Panc1 (cell line): ENCODE results near the gene RPL36A.

Source experiments
- CTCF ChIP-seq: fragments of 450-650 bp; IDR thresholded peaks from 2 replicates; pipeline ENCODE4 v1.5.1; 2017; ENCODE audit warnings: mild to moderate bottlenecking
- POLR2AphosphoS5 ChIP-seq: IDR thresholded peaks from 2 replicates; pipeline ENCODE4 v1.6.1; 2012; ENCODE audit warnings: mild to moderate bottlenecking, low read depth, low read length, moderate library complexity
- SIN3A ChIP-seq: IDR thresholded peaks from 2 replicates; pipeline ENCODE4 v1.6.1; 2012; ENCODE audit warnings: low read depth, mild to moderate bottlenecking, low read length, moderate library complexity, borderline replicate concordance; ENCODE audit not compliant: insufficient read depth
- TF ChIP-seq, protein P1 (sequence below), 2 experiments: IDR thresholded peaks; 2 replicates each; pipeline ENCODE4 v1.6.1; 2011 to 2012; ENCODE audit warnings: low read depth in 2 of 2, control low read depth in 1 of 2, low read length in 1 of 2, mild to moderate bottlenecking in 1 of 2, moderate library complexity in 1 of 2; ENCODE audit not compliant: insufficient read depth in 1 of 2

DNA sequence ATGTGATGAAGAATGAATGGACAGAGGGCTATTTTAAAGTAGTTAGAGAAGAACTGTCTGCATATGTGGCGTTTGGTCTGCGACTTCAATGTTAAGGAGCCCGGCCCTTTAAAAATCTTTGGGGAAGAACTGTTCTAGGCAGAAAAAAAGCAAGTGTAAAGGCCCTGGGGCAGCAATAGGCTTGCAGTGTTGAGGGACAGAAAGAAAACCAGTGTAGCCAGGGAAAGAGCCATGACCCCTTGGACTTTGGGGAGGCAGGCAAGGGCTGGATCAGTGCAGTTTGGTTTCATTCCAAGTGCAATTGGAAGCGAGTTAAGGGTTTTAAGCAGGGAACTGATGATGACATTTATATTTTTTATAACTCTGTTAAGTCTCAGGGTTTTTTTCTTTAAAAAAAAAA lies 9.0 kb downstream of the RPL36A start:
- no peak for TF ChIP-seq CTCF
- no peak for TF ChIP-seq POLR2AphosphoS5
- TF ChIP-seq, protein P1, sequence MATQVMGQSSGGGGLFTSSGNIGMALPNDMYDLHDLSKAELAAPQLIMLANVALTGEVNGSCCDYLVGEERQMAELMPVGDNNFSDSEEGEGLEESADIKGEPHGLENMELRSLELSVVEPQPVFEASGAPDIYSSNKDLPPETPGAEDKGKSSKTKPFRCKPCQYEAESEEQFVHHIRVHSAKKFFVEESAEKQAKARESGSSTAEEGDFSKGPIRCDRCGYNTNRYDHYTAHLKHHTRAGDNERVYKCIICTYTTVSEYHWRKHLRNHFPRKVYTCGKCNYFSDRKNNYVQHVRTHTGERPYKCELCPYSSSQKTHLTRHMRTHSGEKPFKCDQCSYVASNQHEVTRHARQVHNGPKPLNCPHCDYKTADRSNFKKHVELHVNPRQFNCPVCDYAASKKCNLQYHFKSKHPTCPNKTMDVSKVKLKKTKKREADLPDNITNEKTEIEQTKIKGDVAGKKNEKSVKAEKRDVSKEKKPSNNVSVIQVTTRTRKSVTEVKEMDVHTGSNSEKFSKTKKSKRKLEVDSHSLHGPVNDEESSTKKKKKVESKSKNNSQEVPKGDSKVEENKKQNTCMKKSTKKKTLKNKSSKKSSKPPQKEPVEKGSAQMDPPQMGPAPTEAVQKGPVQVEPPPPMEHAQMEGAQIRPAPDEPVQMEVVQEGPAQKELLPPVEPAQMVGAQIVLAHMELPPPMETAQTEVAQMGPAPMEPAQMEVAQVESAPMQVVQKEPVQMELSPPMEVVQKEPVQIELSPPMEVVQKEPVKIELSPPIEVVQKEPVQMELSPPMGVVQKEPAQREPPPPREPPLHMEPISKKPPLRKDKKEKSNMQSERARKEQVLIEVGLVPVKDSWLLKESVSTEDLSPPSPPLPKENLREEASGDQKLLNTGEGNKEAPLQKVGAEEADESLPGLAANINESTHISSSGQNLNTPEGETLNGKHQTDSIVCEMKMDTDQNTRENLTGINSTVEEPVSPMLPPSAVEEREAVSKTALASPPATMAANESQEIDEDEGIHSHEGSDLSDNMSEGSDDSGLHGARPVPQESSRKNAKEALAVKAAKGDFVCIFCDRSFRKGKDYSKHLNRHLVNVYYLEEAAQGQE (IDR thresholded peaks at IDR 0.05; ENCODE audit: insufficient read depth in 1 of 2, low read depth in 2 of 2, low read length in 1 of 2) = no peak
- TF ChIP-seq SIN3A = no peak
